Dedifferentiated amniotic fluid mesenchymal stem cell (primary cell): ENCODE results near the gene YES1.
"Not testable (repeated sequence)": the region's sequence is repeated elsewhere in the genome, so short reads cannot be mapped to it uniquely, and the experiment has no call there.

Source experiments
- DNase-seq: peaks from one replicate; pipeline ENCODE4 v3.0.0-alpha.2; 2016; ENCODE audit errors: extremely low spot score

The YES1 gene

DNA sequence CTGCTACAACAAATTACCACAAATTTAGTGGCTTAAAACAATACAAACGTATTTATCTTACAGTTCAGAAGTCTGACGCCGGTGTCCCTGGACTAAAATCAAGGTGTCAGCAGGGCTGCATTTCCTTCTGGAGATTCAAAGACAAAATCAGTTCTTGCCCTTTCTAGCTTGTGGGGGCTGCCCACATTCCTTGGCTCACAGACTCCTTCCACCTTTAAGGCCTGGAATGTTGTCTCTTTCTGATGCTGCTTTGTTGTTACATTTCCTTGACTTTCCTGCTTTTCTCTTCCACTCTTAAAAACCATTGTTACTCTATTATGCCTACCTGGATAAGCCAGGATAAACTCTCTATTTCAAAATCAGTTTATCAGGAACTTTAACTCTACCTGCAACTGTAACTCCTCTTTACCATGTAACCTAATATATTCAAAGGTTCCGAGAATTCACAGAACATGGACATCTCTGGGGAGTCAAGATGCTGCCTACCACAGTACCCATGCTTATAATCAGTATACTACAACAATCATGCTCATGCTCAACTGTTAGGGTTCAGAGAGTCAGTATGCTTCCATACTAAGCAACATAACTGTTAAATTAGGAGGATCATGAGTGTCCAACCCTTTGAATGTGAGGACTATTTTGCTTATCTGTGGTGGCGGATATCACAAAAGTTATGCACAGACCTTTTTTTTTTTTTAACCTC lies 27.4 kb downstream of the YES1 start:
- no peak for DNase-seq

DNA sequence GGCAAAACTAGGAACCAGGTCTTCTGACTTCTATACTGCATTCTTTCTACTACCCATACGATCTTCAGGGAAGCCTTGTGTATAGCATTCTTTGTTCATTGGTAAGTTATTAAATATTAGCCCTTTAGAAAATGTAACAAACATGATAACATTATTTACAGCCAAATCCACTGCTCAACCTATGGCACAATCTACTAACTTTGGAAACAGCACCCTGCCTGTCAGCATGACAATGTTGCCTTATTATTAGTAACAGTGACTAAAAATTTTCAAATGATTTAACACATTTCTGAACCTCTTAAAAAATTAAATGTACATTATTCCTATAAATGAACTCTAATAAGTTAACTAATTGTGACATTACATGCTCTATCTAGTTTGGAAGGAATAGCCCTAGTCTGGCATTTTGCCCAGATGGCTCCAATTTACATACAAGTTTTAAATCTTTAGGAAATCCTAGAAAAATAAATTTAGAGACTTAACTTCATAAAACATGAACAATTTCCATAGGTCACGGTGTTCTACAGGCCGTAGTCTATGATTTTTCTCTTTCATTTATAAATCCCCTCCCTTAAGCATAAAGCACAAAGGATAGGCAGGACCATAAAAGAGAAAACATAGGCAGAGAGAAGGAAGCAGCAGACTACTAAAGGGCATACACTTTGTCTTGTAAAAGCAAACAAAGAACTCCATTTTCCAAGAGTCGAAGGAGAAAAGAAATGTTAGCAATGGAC lies 33.7 kb downstream of the YES1 start:
- DNase-seq = no peak

GRCh38 chr18:777021-777420 lies 35.0 kb downstream of the YES1 start:
- peak; percentile 19 for DNase-seq

- DNase-seq = not testable (repeated sequence)
Observed at GRCh38 chr18:776044-776443, 36.0 kb downstream of the YES1 start.

DNA sequence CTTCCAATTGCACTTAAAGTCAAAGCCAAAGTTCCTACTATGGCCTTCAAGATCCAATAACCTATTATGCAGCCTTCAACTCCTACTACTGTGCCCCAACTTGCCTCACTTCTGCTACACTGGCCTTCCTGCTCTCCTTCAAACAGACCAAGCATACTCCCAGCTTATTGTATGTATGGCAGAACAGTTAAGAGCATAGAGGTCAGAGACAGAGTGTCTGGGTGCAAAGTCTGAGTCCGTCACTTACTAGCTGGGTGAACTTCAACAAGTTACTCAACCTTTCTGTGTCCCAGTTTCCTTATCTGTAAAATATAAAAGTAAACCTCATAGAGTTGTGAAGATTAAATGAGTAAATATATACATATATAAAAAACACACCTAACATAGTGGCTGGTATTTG lies 37.2 kb downstream of the YES1 start:
- DNase-seq = no peak

GRCh38 chr18:773980-774624 lies 37.9 kb downstream of the YES1 start:
- DNase-seq = no peak

DNA sequence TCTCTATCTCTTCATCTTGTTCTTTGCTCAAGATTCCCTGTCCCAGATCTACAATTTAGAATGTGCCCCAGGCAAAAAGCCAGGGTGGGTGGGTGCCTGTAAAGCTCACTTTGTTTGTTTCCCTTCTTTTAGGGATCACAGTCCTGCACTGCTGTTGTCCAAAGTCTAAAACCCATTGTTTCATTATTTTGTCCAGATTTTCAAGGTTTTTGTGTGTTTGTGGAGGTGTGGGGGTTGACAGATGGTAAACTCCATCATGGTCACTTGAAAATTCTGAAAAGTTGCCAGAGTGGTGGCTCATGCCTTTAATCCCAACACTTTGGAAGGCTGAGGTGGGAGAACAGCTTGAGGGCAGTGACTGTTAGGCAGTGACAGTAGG lies 41.5 kb downstream of the YES1 start:
- no peak for DNase-seq

DNA sequence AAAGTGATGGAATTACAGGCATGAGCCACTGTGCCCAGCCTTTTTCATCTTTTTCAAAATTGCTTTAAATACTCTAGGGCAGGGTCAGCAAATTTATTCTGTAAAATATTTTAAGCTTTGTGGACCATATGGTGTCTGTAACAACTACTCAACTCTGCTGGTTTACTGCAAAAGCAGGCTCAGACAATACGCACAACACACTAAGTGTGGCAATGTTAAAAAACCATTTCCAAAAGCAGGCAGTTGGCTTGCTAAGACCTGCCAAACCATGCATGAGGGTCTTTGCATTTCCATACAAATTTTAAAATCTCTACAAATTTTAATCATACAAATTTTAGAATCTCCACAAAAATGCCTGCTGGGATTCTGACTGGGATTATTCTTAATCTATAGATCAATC lies 44.1 kb downstream of the YES1 start:
- DNase-seq = no peak

GRCh38 chr18:767084-767882 lies 44.8 kb downstream of the YES1 start:
- DNase-seq = no peak

GRCh38 chr18:766550-766860 lies 45.5 kb downstream of the YES1 start:
- no peak for DNase-seq

- no peak for DNase-seq
Observed at GRCh38 chr18:765764-766549, 46.1 kb downstream of the YES1 start.

- not testable (repeated sequence) for DNase-seq
Observed at GRCh38 chr18:759864-760263, 52.2 kb downstream of the YES1 start.

- no peak for DNase-seq
Observed at GRCh38 chr18:755506-755905, 56.5 kb downstream of the YES1 start.

- DNase-seq = no peak
Observed at GRCh38 chr18:754656-755055, 57.4 kb downstream of the YES1 start.

DNA sequence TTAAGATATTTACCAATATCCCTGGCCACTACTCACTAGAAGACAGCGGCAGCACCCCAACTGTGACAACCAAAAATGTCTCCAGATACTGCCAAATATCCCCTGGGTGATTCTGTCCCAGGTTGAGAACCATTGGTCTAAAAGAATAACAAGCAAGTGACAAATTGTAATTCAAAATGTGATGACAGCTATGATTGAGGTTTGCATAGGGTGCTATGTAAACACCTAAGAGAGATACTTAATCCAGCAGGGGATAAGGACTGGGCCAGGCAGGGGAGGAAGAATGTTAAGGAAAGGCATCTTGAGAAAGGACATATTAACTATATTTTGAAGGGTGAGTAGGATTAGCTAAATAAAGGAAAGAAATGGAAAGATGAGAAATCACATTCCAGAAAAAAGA lies 61.6 kb downstream of the YES1 start:
- DNase-seq = no peak

DNA sequence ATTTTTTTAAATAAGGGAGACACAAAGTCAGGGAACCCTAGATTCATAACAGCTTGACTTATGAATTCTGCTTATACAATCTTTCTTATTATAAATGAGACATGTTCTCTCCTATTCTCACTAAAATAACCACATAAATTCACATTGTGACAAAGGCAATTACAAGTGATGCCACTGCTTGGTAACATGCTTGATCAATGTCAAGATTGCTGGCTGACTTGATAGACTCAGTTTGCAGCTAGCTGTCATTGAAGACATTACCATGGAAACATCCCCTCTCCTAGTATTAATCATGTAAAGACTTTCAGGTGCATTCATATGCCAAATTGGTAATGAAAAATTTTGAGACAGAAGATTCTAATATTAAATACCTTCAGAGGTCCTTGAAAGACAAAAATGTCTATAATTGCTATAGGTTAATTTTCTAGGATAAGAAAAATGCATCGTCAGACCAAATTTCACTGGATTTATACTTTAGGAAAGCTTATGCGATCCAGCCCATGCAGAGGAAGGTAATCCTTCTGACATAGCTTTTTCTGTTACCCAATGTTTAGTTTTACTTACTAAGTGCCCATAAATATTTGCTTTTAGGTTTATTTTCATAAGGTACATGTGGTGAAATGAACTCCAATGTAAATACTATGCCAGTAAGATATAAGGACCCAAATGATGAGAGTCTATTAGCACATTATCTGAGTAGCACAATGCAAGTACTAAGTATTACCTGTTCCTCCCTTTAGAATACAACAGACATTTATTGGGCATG lies 67.0 kb downstream of the YES1 start:
- DNase-seq = no peak

DNA sequence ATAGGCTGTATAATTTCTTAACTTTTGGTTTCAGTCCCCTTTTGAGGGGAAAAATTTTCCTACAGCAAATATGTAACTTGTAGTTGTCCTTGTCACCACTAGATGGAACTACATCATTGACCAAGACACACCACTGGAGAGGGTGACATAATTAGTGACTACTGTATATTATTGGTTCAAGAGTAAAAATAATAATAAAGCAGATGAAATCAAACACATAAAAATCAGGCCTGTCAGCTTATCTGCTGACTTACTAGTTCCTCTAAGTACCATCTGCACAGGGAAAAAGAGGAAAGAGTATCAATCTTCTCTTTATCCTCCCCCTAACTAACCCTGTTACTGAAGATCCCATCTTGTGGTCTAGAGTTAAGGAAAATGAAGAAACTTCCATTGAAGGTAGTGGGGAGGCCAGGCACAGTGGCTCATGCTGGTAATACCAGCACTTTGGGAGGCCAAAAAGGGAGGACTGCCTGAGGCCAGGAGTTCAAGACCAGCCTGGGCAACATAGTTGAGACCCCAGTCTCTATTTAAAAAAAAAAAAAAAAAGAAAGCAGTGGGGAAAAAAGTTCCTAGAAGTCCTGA lies 70.0 kb downstream of the YES1 start:
- DNase-seq = peak; percentile 47

GRCh38 chr18:732371-732770 lies 79.7 kb downstream of the YES1 start:
- no peak for DNase-seq

GRCh38 chr18:731185-731584 lies 80.9 kb downstream of the YES1 start:
- DNase-seq = no peak

GRCh38 chr18:730692-731091 lies 81.3 kb downstream of the YES1 start:
- DNase-seq = no peak
